ENCODE data around the gene PIK3CD. TPM values are rescaled to one million over a fixed set of nuclear protein-coding genes. Genes with fewer than 3 reads are reported as not detected.
"Not testable (repeated sequence)": the region's sequence is repeated elsewhere in the genome, so short reads cannot be mapped to it uniquely, and the experiment has no call there.

PIK3CD gene
- total RNA-seq, 1 experiment from 2014 or later = 11.1 TPM

DNA sequence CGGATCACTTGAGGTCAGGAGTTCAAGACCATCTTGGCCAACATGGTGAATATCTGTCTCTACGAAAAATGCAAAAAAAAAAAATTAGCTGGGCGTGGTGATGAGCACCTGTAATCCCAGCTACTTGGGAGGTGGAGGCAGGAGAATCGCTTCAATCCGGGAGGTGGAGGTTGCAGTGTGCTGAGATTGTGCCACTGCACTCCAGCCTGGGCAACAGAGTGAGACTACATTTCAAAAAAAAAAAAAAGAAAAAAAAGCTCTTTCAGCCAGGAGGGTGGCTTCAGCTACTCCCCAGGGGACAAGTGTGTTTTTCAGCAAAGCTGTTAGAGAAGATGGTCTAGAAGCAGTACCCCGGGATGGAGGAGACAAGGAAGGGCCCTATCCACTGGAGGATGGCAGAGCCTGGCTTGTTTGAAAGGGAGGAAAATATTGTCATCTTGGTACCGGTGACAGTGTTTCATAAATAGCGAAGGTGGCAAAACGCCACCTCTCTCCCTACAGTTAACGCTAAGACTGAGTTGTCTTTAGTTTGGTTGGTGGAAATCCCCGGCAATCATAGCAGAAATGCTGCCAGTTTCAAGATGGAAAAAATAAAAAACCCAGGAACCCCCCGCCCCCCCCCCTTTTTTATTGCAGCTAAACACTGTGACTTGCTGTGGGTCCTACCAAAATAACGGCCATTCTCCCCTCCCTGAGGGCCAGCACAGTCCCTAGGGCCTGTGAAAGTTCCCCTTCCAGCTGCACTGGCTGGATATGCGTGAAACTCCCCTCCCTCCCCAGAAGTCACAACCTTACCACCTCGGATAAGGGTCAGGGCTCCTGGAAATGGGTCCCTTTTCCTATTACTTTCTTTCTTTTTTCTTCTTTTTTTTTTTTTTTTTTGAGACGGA is 3.5 kb downstream of the PIK3CD start:
- no peak for DNase-seq (ENCODE audit: low read depth)

DNA sequence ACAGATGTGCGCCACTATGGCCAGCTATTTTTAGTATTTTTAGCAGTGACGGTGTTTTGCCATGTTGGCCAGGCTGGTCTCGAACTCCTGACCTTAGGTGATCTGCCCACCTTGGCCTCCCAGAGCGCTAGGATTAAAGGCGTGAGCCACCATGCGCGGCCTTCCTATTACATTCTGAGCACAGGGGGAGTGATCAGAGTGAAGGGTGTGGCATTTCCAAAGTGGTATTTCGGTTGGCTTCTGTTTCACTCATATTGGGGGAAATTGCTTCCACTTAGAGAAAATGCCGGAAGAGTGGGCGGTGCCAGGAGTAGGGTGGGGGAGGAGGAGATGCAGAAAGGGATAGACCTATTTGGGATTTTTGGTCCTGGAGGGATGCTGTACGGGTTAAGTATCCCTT is 4.3 kb downstream of the PIK3CD start:
- DNase-seq (ENCODE audit: low read depth) = no peak

DNA sequence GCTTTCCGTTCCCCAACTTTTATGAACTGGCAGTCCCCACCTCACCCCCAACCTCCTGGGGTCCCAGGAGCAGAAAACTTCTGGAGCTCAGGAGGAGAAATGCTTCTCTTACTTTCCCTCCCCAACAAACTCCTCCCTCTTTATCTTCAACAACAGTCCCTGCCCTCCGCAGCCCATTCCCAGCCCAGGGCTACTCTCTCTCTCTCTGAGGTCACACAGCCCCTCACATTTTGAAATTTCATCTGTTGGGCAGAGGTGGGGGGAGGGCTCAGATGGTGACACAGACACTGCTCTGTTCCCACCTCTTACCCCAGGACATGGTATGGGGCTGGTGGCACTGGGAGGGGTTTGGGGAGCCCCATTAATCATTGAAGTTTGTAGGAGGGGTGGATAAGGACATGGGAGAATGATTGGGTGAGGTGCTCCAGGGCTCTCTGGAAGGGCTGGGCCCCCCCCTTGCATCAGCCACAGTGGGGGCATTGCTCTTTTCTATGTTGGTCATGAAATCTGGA is 6.0 kb downstream of the PIK3CD start:
- no peak for DNase-seq (ENCODE audit: low read depth)

DNA sequence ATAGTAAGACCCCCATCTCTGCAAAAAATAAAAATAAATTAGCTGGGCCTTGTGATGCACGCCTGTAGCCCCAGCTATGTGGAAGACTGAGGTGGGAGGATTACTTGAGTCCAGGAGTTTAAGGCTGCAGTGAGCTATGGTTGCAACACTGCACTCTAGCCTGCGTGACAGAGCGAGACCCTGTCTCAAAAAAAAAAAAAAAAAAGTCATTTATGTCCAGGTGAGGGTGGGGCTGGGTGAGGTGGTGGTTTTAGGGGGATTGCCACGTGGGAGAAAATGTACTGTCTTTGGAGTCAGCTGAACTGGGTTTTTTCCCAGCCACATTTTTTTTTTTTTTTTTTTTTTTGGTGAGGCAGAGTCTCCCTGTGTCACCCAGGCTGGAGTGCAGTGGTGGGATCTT is 6.7 kb downstream of the PIK3CD start:
- DNase-seq (ENCODE audit: low read depth) = no peak

DNA sequence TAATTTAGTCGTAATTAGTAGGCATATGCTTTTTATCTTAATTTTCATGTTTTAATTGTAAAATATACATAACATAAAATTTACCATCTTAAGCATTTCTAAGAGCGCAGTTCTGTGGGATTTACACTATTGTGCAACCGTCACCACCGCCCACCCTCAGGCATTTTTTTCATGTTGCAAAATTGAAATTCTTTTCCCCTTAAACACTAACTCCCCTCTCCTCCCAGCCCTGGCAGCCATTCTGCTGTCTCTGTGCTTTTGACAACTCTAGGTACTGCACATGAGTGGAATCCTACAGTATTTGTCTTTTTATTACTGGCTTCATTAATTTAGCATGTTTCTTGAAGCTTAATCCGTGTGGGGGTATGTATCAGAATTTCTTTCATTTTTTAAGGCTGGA is 7.8 kb downstream of the PIK3CD start:
- peak; percentile 52 for DNase-seq (ENCODE audit: low read depth)

DNA sequence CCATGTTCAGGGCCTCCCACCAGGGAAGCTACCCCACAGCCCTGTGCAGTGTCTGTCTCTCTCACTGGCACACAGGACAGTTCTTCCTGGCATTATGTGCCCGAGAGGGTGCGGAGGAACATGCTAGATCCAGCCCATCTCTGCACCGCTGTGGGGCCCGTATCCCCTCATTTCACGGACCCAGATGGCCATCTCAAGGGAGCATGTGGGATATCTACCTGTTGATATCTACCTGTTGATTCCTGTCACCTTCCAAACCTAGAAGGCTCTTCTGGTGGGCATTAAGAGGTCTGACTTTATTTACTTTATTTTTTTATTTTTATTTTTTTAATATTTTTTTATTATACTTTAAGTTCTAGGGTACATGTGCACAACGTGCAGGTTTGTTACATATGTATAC is 11.7 kb downstream of the PIK3CD start:
- DNase-seq (ENCODE audit: low read depth) = no peak

DNA sequence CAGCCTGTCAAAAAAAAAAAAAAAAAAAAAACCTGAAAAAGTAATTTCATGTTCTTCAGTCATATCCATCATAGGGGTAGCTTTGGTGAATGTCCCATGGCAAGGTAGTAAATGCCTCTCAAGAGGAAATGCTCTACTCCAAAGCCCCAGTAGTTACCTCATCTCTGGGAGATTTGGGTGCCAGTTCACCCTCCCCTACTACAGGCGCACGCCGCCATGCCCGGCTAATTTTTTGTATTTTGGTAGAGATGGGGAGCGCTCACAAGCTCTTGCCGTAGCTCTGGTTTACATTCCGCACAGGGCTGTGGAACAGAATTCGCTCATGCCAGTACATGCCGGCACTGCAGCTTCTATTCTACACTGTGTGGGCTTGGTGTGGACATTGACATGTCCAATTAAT is 13.7 kb downstream of the PIK3CD start:
- no peak for DNase-seq (ENCODE audit: low read depth)

DNA sequence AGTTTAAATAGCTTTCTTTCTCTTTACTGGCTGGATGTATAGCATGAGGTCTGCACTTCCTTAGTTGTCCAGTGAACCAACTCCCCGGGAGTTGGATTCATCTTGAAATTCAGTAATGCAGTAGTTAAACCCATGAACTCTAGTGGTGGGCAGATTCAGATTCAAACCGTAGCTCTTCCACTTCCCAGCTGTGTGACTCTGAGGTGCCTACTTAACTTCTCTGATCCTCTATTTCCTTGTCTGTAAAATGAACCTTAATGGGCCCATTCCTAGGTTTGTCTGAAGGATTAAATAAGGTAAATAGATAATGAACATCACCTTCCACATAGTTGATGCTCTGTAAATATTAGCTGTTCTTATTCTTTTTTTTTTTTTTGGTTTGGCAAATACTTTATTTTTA is 16.5 kb downstream of the PIK3CD start:
- DNase-seq (ENCODE audit: low read depth) = no peak

DNA sequence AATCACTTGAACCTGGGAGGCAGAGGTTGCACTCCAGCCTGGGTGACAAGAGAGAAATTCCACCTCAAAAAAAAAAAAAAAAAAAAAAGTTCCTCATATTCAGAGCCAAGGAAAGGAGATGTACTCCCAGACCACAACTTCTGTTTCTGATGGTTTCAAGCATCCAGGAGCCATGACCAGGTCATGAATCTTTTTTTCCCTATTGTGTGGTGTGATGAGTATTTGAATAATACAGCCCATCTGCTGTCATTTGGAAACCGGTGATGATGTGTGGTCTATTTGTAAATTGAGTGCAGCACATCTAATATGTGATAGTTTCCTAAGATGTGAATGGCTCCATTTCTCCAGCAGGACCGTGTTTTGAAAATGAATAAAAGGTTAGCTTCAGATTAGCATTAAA is 18.6 kb downstream of the PIK3CD start:
- no peak for DNase-seq (ENCODE audit: low read depth)

DNA sequence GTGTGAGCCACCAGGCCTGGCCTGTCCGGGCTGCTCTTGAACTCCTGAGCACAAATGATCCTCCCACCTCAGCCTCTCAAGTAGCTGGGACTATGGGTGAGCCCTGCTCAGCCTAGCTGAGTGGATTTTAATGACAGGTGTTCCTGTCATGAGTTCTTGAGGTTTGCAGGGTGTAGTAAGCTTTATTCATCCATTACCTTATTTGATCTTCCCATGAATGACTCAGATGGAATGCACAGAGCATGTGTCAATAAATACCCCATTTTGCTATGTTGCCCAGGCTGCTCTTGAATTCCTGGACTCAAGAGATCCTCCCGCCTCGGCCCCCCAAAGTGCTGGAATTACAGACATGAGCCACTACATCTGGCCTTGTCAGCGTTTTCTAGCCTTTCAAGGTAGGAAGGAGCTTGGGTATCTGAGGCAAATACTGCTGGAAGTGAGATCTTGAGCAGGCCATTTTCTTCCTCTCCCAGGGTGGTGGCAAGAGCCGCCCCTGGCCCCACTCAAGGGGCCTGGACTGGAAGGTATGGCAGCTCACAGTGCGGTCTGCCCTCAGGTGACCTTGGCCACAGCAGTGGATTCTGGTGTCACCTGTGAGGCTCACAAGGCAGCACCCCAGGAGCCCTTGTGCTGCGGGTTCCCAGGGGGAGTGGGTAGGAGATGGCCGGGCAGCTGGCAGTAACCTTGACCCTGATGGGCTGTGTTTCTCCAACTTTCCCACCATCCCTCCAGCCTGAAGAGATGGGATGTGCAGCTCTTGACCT is 20.0 kb downstream of the PIK3CD start:
- DNase-seq (ENCODE audit: low read depth) = peak; percentile 74

DNA sequence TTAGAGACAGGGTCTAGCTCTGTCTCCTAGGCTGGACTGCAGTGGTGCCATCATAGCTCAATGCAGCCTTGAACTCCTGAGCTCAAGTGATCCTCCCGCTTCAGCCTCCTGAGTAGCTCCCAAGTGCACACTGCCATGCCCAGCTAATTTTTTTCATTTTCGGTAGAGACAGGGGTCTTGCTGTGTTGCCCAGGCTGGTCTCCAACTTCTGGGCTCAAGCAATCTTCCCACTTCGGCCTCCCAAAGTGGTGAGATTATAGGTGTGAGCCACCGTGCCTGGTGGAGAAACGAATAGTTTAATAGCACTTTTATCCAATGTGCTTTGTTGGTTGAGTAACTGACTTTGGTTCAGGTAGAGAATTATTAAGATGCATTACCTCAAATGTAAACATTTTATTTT is 20.9 kb downstream of the PIK3CD start:
- DNase-seq (ENCODE audit: low read depth) = no peak

DNA sequence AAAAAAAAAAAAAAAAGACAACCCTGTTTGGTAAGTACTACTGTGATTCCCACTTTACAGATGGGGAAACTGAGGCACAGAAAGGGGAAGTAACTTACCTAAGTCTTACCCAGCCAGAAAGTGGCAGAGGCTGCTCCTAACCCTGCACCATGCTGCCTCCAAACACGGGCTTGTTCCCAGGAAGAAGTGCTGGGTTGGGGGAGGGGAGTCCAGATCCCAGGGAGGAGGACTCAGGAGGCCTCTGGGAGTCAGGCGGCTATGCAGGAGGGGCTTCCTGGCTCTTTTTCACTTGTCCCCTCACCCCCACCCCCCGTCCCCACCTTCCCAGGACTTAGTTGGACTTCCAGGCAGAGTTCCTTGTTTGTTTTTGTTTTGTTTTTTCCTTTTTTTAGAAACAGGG is 23.9 kb downstream of the PIK3CD start:
- no peak for DNase-seq (ENCODE audit: low read depth)

DNA sequence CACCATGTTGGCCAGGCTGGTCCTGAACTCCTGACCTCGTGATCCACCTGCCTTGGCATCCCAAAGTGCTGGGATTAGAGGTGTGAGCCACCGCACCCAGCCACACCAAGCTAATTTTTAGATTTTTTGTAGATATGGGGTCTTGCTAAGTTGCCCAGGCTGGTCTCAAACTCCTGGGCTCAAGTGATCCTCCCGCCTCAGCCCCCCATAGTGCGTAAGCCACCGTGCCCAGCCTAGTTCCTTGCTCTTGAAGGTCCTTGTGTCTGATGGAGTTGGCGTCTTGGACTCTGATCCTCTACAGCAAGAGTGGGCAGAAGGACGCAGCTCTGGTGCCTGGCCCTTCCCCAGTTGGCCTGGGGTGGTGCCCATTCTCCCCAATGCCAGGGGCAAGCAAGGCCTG is 24.6 kb downstream of the PIK3CD start:
- not testable (repeated sequence) for DNase-seq (ENCODE audit: low read depth)

DNA sequence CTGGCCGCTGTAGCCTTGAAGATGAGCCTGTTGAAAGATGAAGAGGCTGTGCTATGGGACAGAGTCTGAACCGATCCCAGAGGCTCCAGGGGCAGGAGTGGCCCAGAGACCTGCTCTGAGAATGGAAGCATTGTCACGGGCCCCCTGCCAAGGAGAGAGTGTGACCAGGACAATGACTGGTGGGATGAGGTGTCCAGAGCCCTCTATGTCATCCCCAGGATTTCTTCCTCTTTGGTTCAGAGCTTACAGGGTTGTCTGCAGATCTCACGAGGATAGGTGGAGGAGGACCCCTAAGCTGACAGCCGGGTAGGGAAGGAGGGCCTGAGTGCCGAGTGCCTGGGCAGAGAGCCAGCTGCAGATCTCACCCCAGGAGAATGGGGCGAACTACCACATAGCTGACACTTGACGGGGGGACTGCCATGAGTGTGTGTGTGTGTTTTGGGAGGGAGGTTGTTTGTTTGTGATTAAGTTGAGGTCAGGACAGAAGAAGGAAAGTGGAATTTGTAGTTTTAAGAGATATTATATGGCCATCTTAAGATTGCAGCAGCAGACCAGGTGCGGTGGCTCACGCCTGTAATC is 25.4 kb downstream of the PIK3CD start:
- peak; percentile 47 for DNase-seq (ENCODE audit: low read depth)

DNA sequence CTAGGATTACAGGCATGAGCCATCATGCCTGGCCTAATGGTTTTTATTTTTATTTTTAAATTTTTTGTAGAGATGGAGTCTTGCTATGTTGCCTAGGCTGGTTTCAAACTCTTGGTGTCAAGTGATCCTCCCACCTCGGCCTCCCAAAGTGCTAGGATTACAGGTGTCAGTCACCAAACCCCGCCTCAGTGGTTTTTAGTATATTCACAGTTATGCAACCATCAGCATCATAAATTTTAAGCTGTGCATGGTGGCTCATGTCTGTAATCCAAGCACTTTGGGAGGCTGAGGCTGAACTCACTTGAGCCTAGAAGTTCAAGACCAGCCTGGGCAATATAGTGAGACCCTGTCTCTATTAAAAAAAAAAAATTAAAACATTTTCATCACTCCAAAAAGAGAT is 28.6 kb downstream of the PIK3CD start:
- no peak for DNase-seq (ENCODE audit: low read depth)

DNA sequence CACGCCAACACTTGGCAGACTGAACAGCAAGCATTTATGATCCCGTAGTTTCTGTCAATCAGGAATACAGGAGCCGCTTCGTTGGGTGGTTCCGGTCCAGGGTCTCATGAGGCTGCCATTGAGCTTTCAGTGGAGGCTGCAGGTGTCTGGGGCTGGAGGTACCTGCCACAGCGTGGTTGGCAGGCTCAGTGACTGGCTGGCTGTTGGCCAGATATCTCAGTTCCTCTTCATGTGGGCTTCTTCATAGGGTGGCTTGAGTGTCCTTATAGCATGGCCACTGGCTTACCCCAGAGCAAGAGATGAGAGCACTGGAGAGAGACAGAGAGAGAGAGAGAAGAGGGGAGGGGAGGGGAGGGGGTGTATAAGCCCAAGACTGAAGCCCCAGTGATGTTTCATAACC is 29.3 kb downstream of the PIK3CD start:
- no peak for DNase-seq (ENCODE audit: low read depth)

DNA sequence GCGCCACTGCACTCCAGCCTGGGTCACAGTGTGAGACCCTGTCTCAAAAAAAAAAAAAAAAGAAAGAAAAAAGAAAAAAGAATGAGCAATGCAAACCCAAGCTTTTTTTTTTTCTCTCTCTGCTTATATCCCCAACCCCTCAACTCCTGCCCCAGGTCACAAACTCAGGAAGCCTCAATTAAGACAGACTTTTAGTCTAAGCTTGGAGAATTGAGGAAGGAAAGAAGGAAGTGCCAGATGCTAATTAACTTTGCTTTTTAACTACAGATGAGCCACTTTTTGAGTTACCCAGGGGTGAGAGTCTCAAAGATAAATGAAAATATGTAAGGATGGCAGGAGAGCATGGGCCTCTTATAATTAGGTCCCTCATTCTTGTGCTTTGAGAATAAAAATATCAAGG is 33.3 kb downstream of the PIK3CD start:
- no peak for DNase-seq (ENCODE audit: low read depth)

DNA sequence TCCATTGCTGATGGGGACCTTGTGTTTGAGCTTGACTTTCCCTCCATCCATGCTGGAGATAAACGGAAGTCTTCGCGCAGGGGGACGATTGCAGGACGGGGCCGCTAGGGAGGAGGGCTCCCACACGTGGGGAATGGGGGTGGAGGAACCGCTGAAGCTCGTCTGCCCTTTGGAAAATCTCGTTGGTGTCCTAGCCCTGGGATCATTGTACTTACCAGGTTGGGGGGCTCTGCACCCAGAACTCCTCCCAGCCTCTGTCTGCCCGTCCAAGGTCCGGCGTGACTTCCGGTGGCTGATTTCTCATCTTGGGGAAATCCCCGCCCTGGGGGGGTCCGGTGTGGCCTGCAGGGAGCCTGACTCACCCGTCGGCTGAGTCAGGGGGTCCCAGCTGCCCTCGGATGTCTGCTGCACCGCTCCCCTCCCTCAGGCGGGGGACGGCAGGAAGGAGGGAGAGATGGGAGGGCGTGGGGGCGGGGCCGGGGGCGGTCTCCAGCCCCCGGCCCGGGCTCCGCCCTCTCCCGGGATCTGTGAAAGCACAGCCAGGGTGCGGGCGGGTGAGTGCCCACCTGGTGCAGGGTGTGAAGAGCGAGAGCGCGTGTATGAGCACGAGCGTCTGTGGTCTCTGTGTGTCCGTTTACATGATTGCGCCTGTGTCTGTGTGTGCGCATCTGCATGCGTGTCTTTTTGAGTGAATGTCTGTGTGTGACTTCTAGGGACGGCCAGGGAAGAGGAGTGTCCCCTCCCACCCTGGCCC is 35.8 kb downstream of the PIK3CD start:
- peak; percentile 98 for DNase-seq (ENCODE audit: low read depth)

DNA sequence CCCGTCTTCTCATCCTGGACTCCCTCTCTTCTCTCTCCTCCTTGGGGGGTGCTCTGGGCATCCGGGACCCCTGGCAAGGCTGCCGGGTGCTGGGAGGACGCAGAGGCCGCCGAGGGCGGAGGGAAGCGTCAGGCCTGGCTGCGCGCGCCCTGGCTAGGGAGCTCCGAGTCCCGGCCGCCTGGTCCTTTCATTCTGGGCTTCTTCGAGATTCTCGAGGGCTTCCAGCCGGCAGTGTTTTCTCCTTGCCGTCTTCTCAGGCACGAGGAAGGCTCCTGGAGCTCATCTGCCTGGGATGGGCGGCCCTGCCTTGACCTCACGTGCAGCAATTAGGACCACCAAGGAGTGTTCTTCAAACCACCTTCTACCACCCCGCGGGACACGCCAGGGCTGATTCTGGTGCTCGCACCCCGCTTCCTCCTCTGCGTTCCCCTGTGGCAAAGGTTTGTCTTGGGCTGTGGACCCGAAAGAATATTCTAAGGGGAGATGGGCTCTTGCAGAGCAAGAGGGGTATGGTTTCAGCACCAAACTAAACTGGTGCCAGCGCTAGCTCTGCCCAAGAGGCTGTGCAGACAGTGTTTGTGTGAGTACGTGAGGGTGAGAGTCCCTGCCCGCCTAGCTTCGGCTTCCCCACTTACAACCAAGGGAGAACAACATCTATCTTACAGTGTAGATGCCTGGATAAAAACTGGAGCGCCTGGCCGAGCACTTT is 36.5 kb downstream of the PIK3CD start:
- DNase-seq (ENCODE audit: low read depth) = peak; percentile 65

DNA sequence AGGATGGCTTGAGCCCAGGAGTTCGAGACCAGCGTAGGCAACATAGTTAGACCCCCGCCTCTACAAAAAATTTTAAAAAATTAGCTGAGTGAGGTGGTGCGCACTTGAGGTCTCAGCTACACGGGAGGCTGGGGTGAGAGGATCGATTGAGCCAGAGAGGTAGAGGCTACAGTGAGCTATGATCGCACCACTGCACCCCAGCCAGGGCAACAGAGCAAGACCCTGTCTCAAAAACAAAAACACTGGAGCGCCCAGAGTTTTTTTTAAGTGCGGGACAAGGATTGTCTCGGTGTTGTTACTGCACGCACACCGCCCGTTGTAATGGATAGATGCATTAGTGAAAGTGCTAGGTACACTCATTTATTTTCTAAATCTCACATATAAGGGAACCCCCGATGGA is 37.1 kb downstream of the PIK3CD start:
- DNase-seq (ENCODE audit: low read depth) = no peak

DNA sequence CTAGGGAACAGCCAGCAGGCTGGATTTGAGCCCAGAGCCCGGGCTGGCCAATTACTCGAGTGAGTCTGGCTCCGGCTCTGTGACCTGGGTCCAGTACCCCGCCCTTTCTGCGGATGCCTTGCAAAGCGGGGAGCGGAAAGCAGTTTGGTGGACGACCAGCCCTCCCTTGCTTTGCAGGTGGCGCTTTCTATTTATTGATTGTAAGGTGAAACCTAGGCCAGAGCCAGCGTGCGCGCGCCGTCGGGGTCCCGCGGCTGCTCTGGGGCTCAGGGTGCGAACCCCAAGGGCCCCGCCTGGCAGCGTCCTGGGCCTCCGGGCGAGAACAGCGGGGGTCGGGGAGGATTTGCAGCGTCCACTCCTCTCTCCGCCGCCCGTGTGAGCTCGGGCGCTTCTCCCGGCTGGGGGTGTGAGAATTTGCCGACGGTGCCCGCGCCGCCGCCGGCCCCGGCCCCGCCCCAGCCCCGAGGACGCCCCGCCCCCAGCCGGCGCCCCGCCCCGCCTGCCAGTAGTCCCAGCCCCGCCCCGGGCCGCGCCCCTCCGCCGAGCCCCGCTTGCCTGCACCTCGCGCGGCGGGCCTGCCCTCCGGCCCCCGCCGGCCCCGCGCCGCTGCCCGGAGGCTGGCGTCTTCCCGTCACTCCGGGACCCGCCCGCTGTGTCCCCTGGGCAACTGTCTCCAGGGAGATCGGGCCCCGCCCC is 37.6 kb downstream of the PIK3CD start:
- DNase-seq (ENCODE audit: low read depth) = peak; percentile 89
